Panc1 (cell line): ENCODE measurements around the gene SHOC2. TPM values are rescaled to one million over a fixed set of nuclear protein-coding genes. Genes with fewer than 3 reads are reported as not detected.

Experiments used
- ATAC-seq: fragments of 200-7000 bp; cut with Tn5 transposase; 2 replicates; pipeline ENCODE4 v1.9.1; 2020; ENCODE audit warnings: mild to moderate bottlenecking, moderate library complexity
- BruUV-seq: library from RNA; stranded (reverse); fragments of 400-500 nt; replicated peaks from 2 replicates; lab custom pipeline; 2021; lab: Mats Ljungman, UMichigan
- CTCF ChIA-PET: fragments of 300-600 bp; sonication (Branson Sonifier 250); formaldehyde crosslinking; loops from one replicate; lab custom pipeline; 2022; ENCODE audit warnings: antibody characterized with exemption; lab: Charles Lee
- POLR2A ChIA-PET: fragments of 300-600 bp; sonication (Branson Sonifier 250); formaldehyde crosslinking; loops from one replicate; lab custom pipeline; 2022; ENCODE audit warnings: antibody characterized with exemption; lab: Charles Lee
- DNase-seq: peaks from one replicate; pipeline ENCODE4 v3.0.0-alpha.2; 2010; ENCODE audit warnings: low read depth, low spot score
- H3K27ac ChIP-seq: 2 replicates; pipeline ENCODE4 v1.5.1; 2011; ENCODE audit warnings: mild to moderate bottlenecking, low read length, inconsistent platforms
- H3K27me3 ChIP-seq: fragments of 200-500 bp; sonication (Bioruptor generic); 2 replicates; pipeline ENCODE4 v1.6.0; 2014; ENCODE audit warnings: low read length, inconsistent platforms; ENCODE audit not compliant: control insufficient read depth, insufficient read depth
- H3K36me3 ChIP-seq: fragments of 200-500 bp; sonication (Bioruptor generic); 2 replicates; pipeline ENCODE4 v1.5.1; 2014; ENCODE audit warnings: inconsistent platforms, mild to moderate bottlenecking, low read length, moderate library complexity; ENCODE audit not compliant: control insufficient read depth, insufficient read depth
- H3K4me1 ChIP-seq: 2 replicates; pipeline ENCODE4 v1.5.1; 2011; ENCODE audit warnings: inconsistent platforms, mild to moderate bottlenecking, low read length, moderate library complexity; ENCODE audit not compliant: control insufficient read depth, insufficient read depth
- H3K4me3 ChIP-seq, 2 experiments: 2 replicates each; pipeline ENCODE4 v1.5.1; 2011 to 2012; ENCODE audit warnings: low read depth in 2 of 2, low read length in 2 of 2, mild to moderate bottlenecking in 2 of 2, inconsistent platforms in 1 of 2, moderate library complexity in 1 of 2
- H3K9me3 ChIP-seq: fragments of 200-500 bp; sonication (Bioruptor generic); 2 replicates; pipeline ENCODE4 v1.5.1; 2014; ENCODE audit warnings: low read depth, mild to moderate bottlenecking, inconsistent platforms, low read length, moderate library complexity; ENCODE audit not compliant: control insufficient read depth, insufficient read depth
- POLR2AphosphoS5 ChIP-seq: IDR thresholded peaks from 2 replicates; pipeline ENCODE4 v1.6.1; 2012; ENCODE audit warnings: mild to moderate bottlenecking, low read depth, low read length, moderate library complexity
- SIN3A ChIP-seq: IDR thresholded peaks from 2 replicates; pipeline ENCODE4 v1.6.1; 2012; ENCODE audit warnings: low read depth, mild to moderate bottlenecking, low read length, moderate library complexity, borderline replicate concordance; ENCODE audit not compliant: insufficient read depth
- TCF7L2 ChIP-seq: IDR thresholded peaks from 2 replicates; pipeline ENCODE4 v1.6.1; 2011; ENCODE audit warnings: mild to moderate bottlenecking, low read depth, low read length, inconsistent platforms
- in situ Hi-C: cut with HindIII; loops from 2 replicates; pipeline ENCODE4 v1.10.0; 2016; ENCODE audit warnings: low sequenced_read_pairs, low pct_unique_long_range_greater_than_20kb
- intact Hi-C: fragments of 100-400 bp; cut with micrococcal nuclease; formaldehyde crosslinking; loops from one replicate; pipeline ENCODE4 v1.10.0; 2022; ENCODE audit not compliant: unreplicated experiment
- total RNA-seq: library from RNA; stranded (reverse); gene quantifications from one replicate; pipeline ENCODE4 v1.2.1, GENCODE V29; 2021; ENCODE audit not compliant: unreplicated experiment
- TF ChIP-seq, protein P1 (sequence below), 2 experiments: IDR thresholded peaks; 2 replicates each; pipeline ENCODE4 v1.6.1; 2011 to 2012; ENCODE audit warnings: low read depth in 2 of 2, control low read depth in 1 of 2, low read length in 1 of 2, mild to moderate bottlenecking in 1 of 2, moderate library complexity in 1 of 2; ENCODE audit not compliant: insufficient read depth in 1 of 2
- TF ChIP-seq, protein P2 (sequence below): fragments of 450-650 bp; IDR thresholded peaks from 2 replicates; pipeline ENCODE4 v1.5.1; 2017; ENCODE audit warnings: mild to moderate bottlenecking

The SHOC2 gene
- total RNA-seq, 1 experiment from 2014 or later, result 56.6 TPM

DNA sequence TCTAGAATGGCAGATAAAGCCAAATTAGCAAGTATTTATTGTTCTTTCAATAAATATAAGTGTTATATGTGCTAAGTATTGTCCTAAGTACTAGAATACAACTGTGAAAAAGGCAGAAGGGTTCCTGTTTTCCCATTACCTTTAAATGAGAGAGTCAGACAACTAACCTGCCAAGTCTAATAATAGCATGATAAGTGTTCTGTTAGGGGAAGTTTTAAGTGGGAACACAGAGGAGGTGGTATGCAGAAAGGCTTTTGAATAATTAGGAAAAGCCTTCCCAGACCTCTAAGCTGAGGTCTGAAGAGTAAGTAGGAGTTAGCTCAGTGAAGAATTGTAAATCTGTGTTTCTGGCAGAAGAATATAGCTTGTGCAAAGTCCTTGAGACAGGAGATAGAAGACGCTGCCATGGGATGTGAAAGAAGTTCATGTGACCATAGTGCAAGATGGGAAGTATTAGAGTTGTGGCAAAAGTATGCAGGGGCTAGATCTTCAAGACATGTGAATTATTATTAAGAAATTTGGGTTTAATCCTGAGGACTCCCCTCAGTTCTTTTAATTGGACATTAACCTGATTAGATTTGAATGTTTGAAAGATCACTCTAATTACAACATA, 12.5 kb downstream of the SHOC2 start:
- H3K27ac ChIP-seq, result no peak overlapping the region
- TSS peak; percentile 15 for BruUV-seq

DNA sequence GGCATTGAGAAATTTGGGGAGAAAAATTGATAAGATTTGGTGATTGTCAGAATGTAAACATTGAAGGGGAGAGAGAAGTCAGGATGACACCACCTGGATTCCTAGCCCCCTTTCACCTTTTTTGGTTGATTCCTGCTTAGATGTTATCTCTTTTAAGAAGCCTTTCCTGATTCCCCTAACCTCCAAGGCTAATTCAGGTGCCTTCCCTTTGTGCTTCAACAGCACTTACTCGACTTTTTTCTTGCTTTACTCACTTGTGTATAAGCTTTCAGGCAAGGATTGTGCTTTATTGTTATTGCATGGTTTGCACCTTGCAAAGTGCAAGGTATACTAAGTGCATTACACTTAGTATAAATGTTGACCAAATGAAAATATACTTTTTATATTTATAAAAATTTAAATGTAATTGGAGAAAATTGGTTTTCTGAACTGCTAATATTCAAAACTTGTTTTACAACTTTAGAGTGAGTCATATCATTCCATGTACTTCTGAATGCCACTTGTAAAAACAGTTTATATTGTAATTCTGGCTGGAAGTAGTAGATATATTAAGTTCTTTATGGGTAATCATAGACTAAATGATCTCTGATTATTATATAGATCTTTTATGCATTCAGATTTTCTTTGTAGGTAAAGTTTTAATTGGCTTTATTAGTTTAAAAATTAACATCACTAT, 13.2 kb downstream of the SHOC2 start:
- no TSS peak for BruUV-seq
- no peak for TF ChIP-seq TCF7L2
- TF ChIP-seq, protein P1, sequence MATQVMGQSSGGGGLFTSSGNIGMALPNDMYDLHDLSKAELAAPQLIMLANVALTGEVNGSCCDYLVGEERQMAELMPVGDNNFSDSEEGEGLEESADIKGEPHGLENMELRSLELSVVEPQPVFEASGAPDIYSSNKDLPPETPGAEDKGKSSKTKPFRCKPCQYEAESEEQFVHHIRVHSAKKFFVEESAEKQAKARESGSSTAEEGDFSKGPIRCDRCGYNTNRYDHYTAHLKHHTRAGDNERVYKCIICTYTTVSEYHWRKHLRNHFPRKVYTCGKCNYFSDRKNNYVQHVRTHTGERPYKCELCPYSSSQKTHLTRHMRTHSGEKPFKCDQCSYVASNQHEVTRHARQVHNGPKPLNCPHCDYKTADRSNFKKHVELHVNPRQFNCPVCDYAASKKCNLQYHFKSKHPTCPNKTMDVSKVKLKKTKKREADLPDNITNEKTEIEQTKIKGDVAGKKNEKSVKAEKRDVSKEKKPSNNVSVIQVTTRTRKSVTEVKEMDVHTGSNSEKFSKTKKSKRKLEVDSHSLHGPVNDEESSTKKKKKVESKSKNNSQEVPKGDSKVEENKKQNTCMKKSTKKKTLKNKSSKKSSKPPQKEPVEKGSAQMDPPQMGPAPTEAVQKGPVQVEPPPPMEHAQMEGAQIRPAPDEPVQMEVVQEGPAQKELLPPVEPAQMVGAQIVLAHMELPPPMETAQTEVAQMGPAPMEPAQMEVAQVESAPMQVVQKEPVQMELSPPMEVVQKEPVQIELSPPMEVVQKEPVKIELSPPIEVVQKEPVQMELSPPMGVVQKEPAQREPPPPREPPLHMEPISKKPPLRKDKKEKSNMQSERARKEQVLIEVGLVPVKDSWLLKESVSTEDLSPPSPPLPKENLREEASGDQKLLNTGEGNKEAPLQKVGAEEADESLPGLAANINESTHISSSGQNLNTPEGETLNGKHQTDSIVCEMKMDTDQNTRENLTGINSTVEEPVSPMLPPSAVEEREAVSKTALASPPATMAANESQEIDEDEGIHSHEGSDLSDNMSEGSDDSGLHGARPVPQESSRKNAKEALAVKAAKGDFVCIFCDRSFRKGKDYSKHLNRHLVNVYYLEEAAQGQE (IDR thresholded peaks at IDR 0.05; ENCODE audit: insufficient read depth in 1 of 2, low read depth in 2 of 2, low read length in 1 of 2), result no peak
- TF ChIP-seq, protein P2, sequence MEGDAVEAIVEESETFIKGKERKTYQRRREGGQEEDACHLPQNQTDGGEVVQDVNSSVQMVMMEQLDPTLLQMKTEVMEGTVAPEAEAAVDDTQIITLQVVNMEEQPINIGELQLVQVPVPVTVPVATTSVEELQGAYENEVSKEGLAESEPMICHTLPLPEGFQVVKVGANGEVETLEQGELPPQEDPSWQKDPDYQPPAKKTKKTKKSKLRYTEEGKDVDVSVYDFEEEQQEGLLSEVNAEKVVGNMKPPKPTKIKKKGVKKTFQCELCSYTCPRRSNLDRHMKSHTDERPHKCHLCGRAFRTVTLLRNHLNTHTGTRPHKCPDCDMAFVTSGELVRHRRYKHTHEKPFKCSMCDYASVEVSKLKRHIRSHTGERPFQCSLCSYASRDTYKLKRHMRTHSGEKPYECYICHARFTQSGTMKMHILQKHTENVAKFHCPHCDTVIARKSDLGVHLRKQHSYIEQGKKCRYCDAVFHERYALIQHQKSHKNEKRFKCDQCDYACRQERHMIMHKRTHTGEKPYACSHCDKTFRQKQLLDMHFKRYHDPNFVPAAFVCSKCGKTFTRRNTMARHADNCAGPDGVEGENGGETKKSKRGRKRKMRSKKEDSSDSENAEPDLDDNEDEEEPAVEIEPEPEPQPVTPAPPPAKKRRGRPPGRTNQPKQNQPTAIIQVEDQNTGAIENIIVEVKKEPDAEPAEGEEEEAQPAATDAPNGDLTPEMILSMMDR, result no peak
- CTCF ChIA-PET, result no interaction called here
- peaks cover 12% of the 10 kb centered on the region; the same call in 1 of the 2 replicates for H3K4me1 ChIP-seq
- intact Hi-C loops (no loop called here), in situ Hi-C loops (no loop called here)
- no peaks in the 10 kb centered on the region for H3K27me3 ChIP-seq
- no peak overlapping the region for H3K4me3 ChIP-seq
- no peak for ATAC-seq
- POLR2A ChIA-PET, result no interaction called here
- no peak overlapping the region for H3K27ac ChIP-seq
- H3K36me3 ChIP-seq, result no peaks in the 10 kb centered on the region
- DNase-seq, result no peak
- no peaks in the 10 kb centered on the region for H3K9me3 ChIP-seq

More for the DNA sequence above, 12.5 kb downstream of the SHOC2 start:
- Histone ChIP-seq H3K4me1 (peaks cover 12% of the 10 kb centered on the region; the same call in 1 of the 2 replicates), H3K27me3 (no peaks in the 10 kb centered on the region), H3K36me3 (no peaks in the 10 kb centered on the region), H3K4me3 (no peak overlapping the region), H3K9me3 (no peaks in the 10 kb centered on the region)
- CTCF ChIA-PET, result no interaction called here
- DNase-seq, result no peak
- intact Hi-C loops (no loop called here), in situ Hi-C loops (no loop called here)
- POLR2A ChIA-PET, result interaction anchor here (0.6 kb wide), 1 partner anchor 13 kb away, joined by 3 read pairs; no protein-coding TSS in a partner anchor
- TF ChIP-seq TCF7L2 (no peak), POLR2AphosphoS5 (no peak), SIN3A (no peak)
- TF ChIP-seq, protein P2, result no peak
- TF ChIP-seq, protein P1 (IDR thresholded peaks at IDR 0.05; ENCODE audit: insufficient read depth in 1 of 2, low read depth in 2 of 2, low read length in 1 of 2), result no peak
- ATAC-seq, result no peak
